Measurements from ENCODE around the gene OR1F1. TPM values are rescaled to one million over a fixed set of nuclear protein-coding genes. Genes with fewer than 3 reads are reported as not detected.

OR1F1 gene
- polyA plus RNA-seq, 1 experiment: 0.64 TPM

- DNase-seq (ENCODE audit: low read depth): no peak
- Histone ChIP-seq H3K4me3 (ENCODE audit: low read depth, low read length) (no peak overlapping the region), H3K27me3 (ENCODE audit: control insufficient read depth, insufficient read depth, low read length) (peaks cover 6% of the 10 kb centered on the region), H3K36me3 (ENCODE audit: control insufficient read depth, insufficient read depth, low read length) (no peaks in the 10 kb centered on the region)
- ChIA-PET CTCF (interaction anchor here (1.2 kb wide), 1 partner anchor 18 kb away, joined by 3 read pairs; no protein-coding TSS in a partner anchor), POLR2A (no interaction called here)
- TF ChIP-seq CTCF (IDR thresholded peaks at IDR 0.05; ENCODE audit: insufficient read depth, low read depth, low read length): no peak
These were observed 61.0 kb downstream of the OR1F1 start for GRCh38 chr16:3249020-3249419.

GRCh38 chr16:3249451-3249850, 61.4 kb downstream of the OR1F1 start:
- no peak for DNase-seq (ENCODE audit: low read depth)
- no peak for TF ChIP-seq CTCF (IDR thresholded peaks at IDR 0.05; ENCODE audit: insufficient read depth, low read depth, low read length)
- Histone ChIP-seq H3K27me3 (ENCODE audit: control insufficient read depth, insufficient read depth, low read length) (peaks cover 6% of the 10 kb centered on the region), H3K4me3 (ENCODE audit: low read depth, low read length) (no peak overlapping the region), H3K36me3 (ENCODE audit: control insufficient read depth, insufficient read depth, low read length) (no peaks in the 10 kb centered on the region)
- ChIA-PET CTCF (interaction anchor here (1.2 kb wide), 1 partner anchor 18 kb away, joined by 3 read pairs; no protein-coding TSS in a partner anchor), POLR2A (no interaction called here)

GRCh38 chr16:3252967-3253366, 65.0 kb downstream of the OR1F1 start:
- no peaks in the 10 kb centered on the region for H3K36me3 ChIP-seq (ENCODE audit: control insufficient read depth, insufficient read depth, low read length)
- DNase-seq (ENCODE audit: low read depth): no peak
- no peak for TF ChIP-seq CTCF (IDR thresholded peaks at IDR 0.05; ENCODE audit: insufficient read depth, low read depth, low read length)
- no peak overlapping the region for H3K4me3 ChIP-seq (ENCODE audit: low read depth, low read length)
- ChIA-PET POLR2A (no interaction called here), CTCF (interaction anchor here (0.6 kb wide), 1 partner anchor 9 kb away, joined by 3 read pairs; no protein-coding TSS in a partner anchor)
- H3K27me3 ChIP-seq (ENCODE audit: control insufficient read depth, insufficient read depth, low read length): peaks cover 6% of the 10 kb centered on the region; the same call in 1 of the 2 replicates

GRCh38 chr16:3254309-3254708, 66.3 kb downstream of the OR1F1 start:
- ChIA-PET CTCF (interaction anchor here (0.6 to 1.5 kb wide), 3 partner anchors 9 to 18 kb away, joined by 3 to 4 read pairs (median 3); no protein-coding TSS in a partner anchor), POLR2A (no interaction called here)
- H3K27me3 ChIP-seq (ENCODE audit: control insufficient read depth, insufficient read depth, low read length): peaks cover 6% of the 10 kb centered on the region; the same call in 1 of the 2 replicates
- no peaks in the 10 kb centered on the region for H3K36me3 ChIP-seq (ENCODE audit: control insufficient read depth, insufficient read depth, low read length)
- no peak for DNase-seq (ENCODE audit: low read depth)
- no peak for TF ChIP-seq CTCF (IDR thresholded peaks at IDR 0.05; ENCODE audit: insufficient read depth, low read depth, low read length)
- no peak overlapping the region for H3K4me3 ChIP-seq (ENCODE audit: low read depth, low read length)

Other genes with a start within 250 kb of the OR1F1 start
- not detected in 2 replicates for gene KREMEN2, start 223.9 kb upstream of the OR1F1 start, polyA plus RNA-seq (2011; rRNA removed)
- gene PAQR4, start 218.9 kb upstream of the OR1F1 start, polyA plus RNA-seq (2011; rRNA removed): 2.7 and 4.4 TPM in 2 replicates
- gene PKMYT1, start 207.8 kb upstream of the OR1F1 start, polyA plus RNA-seq (2011; rRNA removed): 3.6 and 6.9 TPM in 2 replicates
- not detected in 2 replicates for gene CLDN9, start 175.3 kb upstream of the OR1F1 start, polyA plus RNA-seq (2011; rRNA removed)
- gene CLDN6, start 170.0 kb upstream of the OR1F1 start, polyA plus RNA-seq (2011; rRNA removed): 0.12 TPM in 1 of 2 replicates, not detected in the other
- 218 and 282 TPM in 2 replicates for gene TNFRSF12A, start 167.8 kb upstream of the OR1F1 start, polyA plus RNA-seq (2011; rRNA removed)
- 26.2 and 33.7 TPM in 2 replicates for gene HCFC1R1, start 164.3 kb upstream of the OR1F1 start, polyA plus RNA-seq (2011; rRNA removed)
- 11.0 and 20.5 TPM in 2 replicates for gene THOC6, start 164.2 kb upstream of the OR1F1 start, polyA plus RNA-seq (2011; rRNA removed)
- 0.04 and 0.09 TPM in 2 replicates for gene BICDL2, start 151.3 kb upstream of the OR1F1 start, polyA plus RNA-seq (2011; rRNA removed)
- gene MMP25, start 141.6 kb upstream of the OR1F1 start, polyA plus RNA-seq (2011; rRNA removed): 0.01 and 0.02 TPM in 2 replicates
- 11.3 and 18.1 TPM in 2 replicates for gene IL32, start 122.6 kb upstream of the OR1F1 start, polyA plus RNA-seq (2011; rRNA removed)
- not detected in 2 replicates for gene ZSCAN10, start 88.9 kb upstream of the OR1F1 start, polyA plus RNA-seq (2011; rRNA removed)
- gene ZNF205, start 75.6 kb upstream of the OR1F1 start, polyA plus RNA-seq (2011; rRNA removed): 4.2 and 9.0 TPM in 2 replicates
- gene ZNF213, start 53.2 kb upstream of the OR1F1 start, polyA plus RNA-seq (2011; rRNA removed): 0.63 and 0.77 TPM in 2 replicates
- 4.0 and 4.8 TPM in 2 replicates for gene ZNF200, start 47.0 kb downstream of the OR1F1 start, polyA plus RNA-seq (2011; rRNA removed)
- not detected in 2 replicates for gene MEFV, start 68.4 kb downstream of the OR1F1 start, polyA plus RNA-seq (2011; rRNA removed)
- 12.9 and 14.2 TPM in 2 replicates for gene ZNF263, start 95.3 kb downstream of the OR1F1 start, polyA plus RNA-seq (2011; rRNA removed)
- gene TIGD7, start 117.2 kb downstream of the OR1F1 start, polyA plus RNA-seq (2011; rRNA removed): 2.0 and 3.7 TPM in 2 replicates
- 9.6 and 13.6 TPM in 2 replicates for gene ZNF75A, start 117.3 kb downstream of the OR1F1 start, polyA plus RNA-seq (2011; rRNA removed)
- 0.17 TPM in 1 of 2 replicates, not detected in the other for gene OR2C1, start 167.7 kb downstream of the OR1F1 start, polyA plus RNA-seq (2011; rRNA removed)
- 13.8 and 14.0 TPM in 2 replicates for gene ZSCAN32, start 212.8 kb downstream of the OR1F1 start, polyA plus RNA-seq (2011; rRNA removed)
- gene ZNF174, start 213.0 kb downstream of the OR1F1 start, polyA plus RNA-seq (2011; rRNA removed): 10.0 and 10.6 TPM in 2 replicates

Data from BJ (cell line).